ENCODE measurements around the gene YIPF5.

The YIPF5 gene

GRCh38 chr5:144122081-144122480 lies 48.4 kb downstream of the YIPF5 start:
- no peak for DNase-seq

GRCh38 chr5:144121577-144121976 lies 48.9 kb downstream of the YIPF5 start:
- DNase-seq = no peak

GRCh38 chr5:144120661-144121180 lies 49.7 kb downstream of the YIPF5 start:
- DNase-seq = no peak

GRCh38 chr5:144117412-144117811 lies 53.0 kb downstream of the YIPF5 start:
- no peak for DNase-seq

- no peak for DNase-seq
These were observed 55.9 kb downstream of the YIPF5 start for GRCh38 chr5:144114571-144114970.

Data from activated CD4-positive, alpha-beta T cell treated with anti-CD3 and anti-CD28 coated beads for 1 hour (primary cell).